Stimulated activated CD4-positive, alpha-beta T cell treated with anti-CD3 and anti-CD28 coated beads, TNF-alpha, amount 100 ng/mL, for 24 hours (primary cell): ENCODE results near the gene TKTL1.
"Not testable (repeated sequence)": the region's sequence is repeated elsewhere in the genome, so short reads cannot be mapped to it uniquely, and the experiment has no call there.

Experiments used
- DNase-seq, 3 experiments: peaks; one replicate each; pipeline ENCODE4 v3.0.0-alpha.2; 2020; ENCODE audit warnings: low read depth in 3 of 3

Gene TKTL1

GRCh38 chrX:154295664-154296310, at the start of gene TKTL1:
Gene TKTL1, plus strand, starts transcription at chrX:154295795. Its CDS starts 65 bp downstream, at chrX:154295860.
- DNase-seq, result no peak

GRCh38 chrX:154247377-154248045, 48.1 kb upstream of the TKTL1 start:
- not testable (repeated sequence) for DNase-seq

GRCh38 chrX:154248076-154248475, 47.5 kb upstream of the TKTL1 start:
- not testable (repeated sequence) for DNase-seq

- DNase-seq, result not testable (repeated sequence)
Measured at GRCh38 chrX:154257282-154257681, 38.3 kb upstream of the TKTL1 start, which contains the start of gene OPN1MW3. Gene OPN1MW3, plus strand, starts transcription at chrX:154257582. Its CDS starts 38 bp downstream, at chrX:154257620.

GRCh38 chrX:154258711-154259110, 36.9 kb upstream of the TKTL1 start:
- DNase-seq, result not testable (repeated sequence)

GRCh38 chrX:154263072-154263471, 32.5 kb upstream of the TKTL1 start:
- not testable (repeated sequence) for DNase-seq

GRCh38 chrX:154269245-154269644, 26.4 kb upstream of the TKTL1 start:
- not testable (repeated sequence) for DNase-seq

- not testable (repeated sequence) for DNase-seq
Measured at GRCh38 chrX:154284489-154285338, 10.9 kb upstream of the TKTL1 start.

GRCh38 chrX:154286406-154286805, 9.2 kb upstream of the TKTL1 start:
- not testable (repeated sequence) for DNase-seq

GRCh38 chrX:154294791-154295574, 612 bp upstream of the TKTL1 start, which contains the start of gene TEX28:
Gene TEX28, minus strand, starts transcription at chrX:154295124. Its CDS starts 3,007 bp downstream, at chrX:154292117.
- DNase-seq, result no peak

- no peak for DNase-seq
Measured at GRCh38 chrX:154296731-154297130, 1.1 kb downstream of the TKTL1 start.

GRCh38 chrX:154298312-154298711, 2.7 kb downstream of the TKTL1 start:
- DNase-seq, result no peak

GRCh38 chrX:154300816-154301215, 5.2 kb downstream of the TKTL1 start:
- no peak for DNase-seq

GRCh38 chrX:154302998-154303397, 7.4 kb downstream of the TKTL1 start:
- not testable (repeated sequence) for DNase-seq

GRCh38 chrX:154303476-154303875, 7.9 kb downstream of the TKTL1 start:
- no peak for DNase-seq

- DNase-seq, result no peak
Measured at GRCh38 chrX:154304846-154305245, 9.3 kb downstream of the TKTL1 start.

- DNase-seq, result no peak
Measured at GRCh38 chrX:154305541-154306205, 10.1 kb downstream of the TKTL1 start.

GRCh38 chrX:154307202-154307601, 11.6 kb downstream of the TKTL1 start:
- no peak for DNase-seq

GRCh38 chrX:154308108-154308946, 12.7 kb downstream of the TKTL1 start:
- DNase-seq, result peak; percentile 54 to 75 (median 69)
